Nucleus accumbens (tissue), 56 donors: ENCODE measurements around the gene MCM9.

Experiments used
- DNase-seq, 56 donors: peaks; one replicate each; lab custom pipeline; 2025; lab: John Stamatoyannopoulos, UW

MCM9 gene

GRCh38 chr6:118894425-118895260, 40.3 kb downstream of the MCM9 start:
- peak in 52 of 56 donors; percentile 15 to 84 (median 59) for DNase-seq

- DNase-seq, result peak; percentile 71 to 98 (median 96)
Measured at GRCh38 chr6:118893807-118894424, 41.0 kb downstream of the MCM9 start, which contains the start of gene ASF1A. Gene ASF1A (plus strand): TSS chr6:118894152. CDS start chr6:118894414, 262 bp downstream.

- peak in 24 of 56 donors; percentile 1 to 66 (median 50) for DNase-seq
Measured at GRCh38 chr6:118893064-118893806, 41.7 kb downstream of the MCM9 start.

GRCh38 chr6:118892355-118892991, 42.5 kb downstream of the MCM9 start:
- DNase-seq, result no peak

DNA sequence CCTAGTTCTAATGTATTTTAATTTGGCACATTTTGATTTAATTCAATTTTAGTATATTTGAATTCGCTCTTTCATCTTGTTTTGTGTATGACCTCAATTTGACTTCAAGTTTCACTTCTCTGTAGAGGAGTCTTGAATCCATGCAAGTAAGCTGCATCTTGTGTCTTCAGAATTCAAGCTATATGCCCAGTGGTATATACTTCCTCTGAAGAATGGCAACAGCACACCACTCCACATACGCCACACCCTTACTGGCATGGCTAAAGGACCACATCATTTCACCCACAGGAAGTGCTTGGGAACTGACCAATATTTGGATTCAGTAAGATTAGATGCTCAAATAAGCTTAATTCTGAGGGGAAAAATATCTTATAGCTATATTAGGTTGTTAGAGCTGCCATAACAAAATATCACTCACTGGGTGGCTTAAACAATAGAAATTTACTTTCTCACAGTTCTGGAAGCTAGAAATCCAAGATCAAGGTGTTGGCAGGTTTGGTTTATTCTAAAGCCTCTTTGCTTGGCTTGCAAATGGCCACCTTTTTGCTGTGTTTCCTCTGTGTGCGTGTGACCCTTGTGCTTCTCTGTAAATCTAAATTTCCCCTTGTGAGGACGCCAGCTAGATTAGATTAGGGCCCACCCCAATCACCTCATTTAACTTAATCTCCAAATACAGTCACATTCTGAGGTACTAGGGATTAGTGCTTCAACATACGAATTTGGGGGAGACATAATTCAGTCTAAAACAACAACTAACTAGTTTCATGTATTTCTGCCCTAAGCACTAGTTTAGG, 43.8 kb downstream of the MCM9 start:
- no peak for DNase-seq

- no peak for DNase-seq
Measured at GRCh38 chr6:118889163-118889562, 45.8 kb downstream of the MCM9 start.

GRCh38 chr6:118886641-118887040, 48.3 kb downstream of the MCM9 start:
- DNase-seq, result no peak

- no peak for DNase-seq
Measured at GRCh38 chr6:118882314-118882905, 52.5 kb downstream of the MCM9 start.

DNA sequence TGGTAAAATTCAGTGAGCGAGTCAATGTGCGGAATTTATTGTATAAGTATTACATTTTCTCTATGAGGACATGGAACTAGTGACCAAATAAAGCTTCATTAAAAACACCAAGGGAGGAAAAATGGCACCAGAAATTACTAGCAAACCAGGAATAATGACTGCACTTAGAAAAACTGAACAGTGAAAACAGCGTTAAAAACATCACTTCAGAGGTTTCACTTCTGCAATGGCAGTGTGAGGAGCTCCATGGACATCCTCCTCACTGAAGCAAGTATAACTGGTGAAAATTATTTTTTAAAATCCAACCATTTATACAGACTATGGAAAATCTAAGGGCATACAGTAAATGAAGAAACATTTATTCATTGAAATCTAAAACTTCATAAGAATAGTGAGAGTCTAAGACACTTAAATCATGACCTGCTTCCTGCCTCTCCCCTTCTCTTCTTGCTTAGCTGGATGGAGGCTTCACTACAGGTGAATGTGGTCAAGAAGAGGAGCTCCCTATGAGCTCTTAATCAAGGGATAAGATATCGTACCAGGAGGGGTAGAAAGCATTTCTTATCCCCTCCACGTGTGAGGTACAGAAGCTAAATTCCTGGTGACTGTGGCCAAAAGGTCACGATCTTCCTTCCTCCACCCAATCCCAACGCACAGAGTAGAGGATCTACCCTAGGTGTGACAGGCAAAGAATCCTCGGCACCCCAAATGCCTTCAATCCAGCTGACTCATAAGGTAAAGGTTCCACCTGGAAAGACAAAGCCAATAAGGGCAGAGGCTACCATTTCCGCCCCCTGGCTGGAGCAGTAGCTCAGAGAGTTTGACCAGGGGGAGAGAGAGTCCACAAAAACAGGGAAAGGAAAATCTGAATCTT, 53.3 kb downstream of the MCM9 start:
- DNase-seq, result no peak

DNA sequence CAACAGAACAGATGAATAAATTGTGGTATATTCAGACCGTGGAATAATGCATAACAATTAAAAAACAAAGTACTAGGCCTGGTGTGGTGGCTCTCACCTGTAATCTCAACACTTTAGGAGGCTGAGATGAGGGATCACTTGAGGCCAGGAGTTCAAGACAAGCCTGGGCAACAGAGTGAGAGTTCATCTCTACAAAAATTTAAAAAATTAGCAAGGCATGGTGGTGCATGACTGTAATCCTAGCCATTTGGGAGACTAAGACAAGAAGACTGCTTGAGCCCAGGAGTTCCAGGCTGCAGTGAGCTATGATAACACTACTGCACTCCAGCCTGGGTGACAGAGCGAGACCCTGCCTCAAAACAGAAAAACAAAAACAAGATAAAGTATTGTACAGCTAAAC, 57.2 kb downstream of the MCM9 start:
- DNase-seq, result no peak

DNA sequence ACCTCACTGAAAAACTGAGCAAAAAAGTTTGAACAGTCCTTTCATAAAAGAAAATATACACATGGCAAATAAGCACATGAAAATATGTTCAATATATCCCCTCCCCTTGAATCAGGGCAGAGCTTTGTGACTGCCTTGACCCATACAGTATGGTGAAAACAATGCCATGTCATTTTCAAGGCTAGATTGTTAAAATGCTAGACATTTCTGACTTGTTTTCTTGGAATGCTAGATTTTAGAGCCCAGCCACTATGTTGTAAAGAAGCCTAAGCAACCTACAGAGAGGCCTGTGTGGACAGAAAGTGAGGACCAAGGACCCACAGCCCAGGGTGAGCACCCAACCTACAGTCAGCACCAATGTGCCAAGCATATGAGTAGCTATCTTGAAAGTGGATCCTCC, 58.1 kb downstream of the MCM9 start:
- no peak for DNase-seq

GRCh38 chr6:118876198-118876597, 58.8 kb downstream of the MCM9 start:
- no peak for DNase-seq

DNA sequence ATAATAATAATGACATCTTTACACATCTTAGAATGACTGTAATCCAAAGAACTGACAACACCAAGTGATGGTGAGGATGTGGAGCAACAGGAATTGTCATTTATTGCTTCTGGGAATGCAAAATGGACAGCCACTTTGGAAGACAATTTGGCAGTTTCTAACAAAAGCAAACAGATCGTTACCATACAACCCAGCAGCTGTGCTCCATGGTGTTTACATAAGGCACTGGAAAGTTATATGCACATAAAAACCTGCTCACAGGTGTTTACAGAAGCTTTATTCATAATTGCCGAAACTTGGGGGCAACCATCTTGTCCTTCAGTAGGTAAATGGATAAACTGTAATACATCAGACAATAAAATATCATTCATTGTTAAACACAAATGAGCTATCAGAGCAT, 59.3 kb downstream of the MCM9 start:
- DNase-seq, result no peak

- no peak for DNase-seq
Measured at GRCh38 chr6:118873239-118873638, 61.7 kb downstream of the MCM9 start.

- no peak for DNase-seq
Measured at GRCh38 chr6:118872726-118873125, 62.2 kb downstream of the MCM9 start.

GRCh38 chr6:118872318-118872717, 62.6 kb downstream of the MCM9 start:
- DNase-seq, result no peak

GRCh38 chr6:118871331-118871730, 63.6 kb downstream of the MCM9 start:
- no peak for DNase-seq

- no peak for DNase-seq
Measured at GRCh38 chr6:118869894-118870589, 64.9 kb downstream of the MCM9 start.
